ENCODE data around the gene NDUFA7. TPM values are rescaled to one million over a fixed set of nuclear protein-coding genes. Genes with fewer than 3 reads are reported as not detected.
"Not testable (repeated sequence)": the region's sequence is repeated elsewhere in the genome, so short reads cannot be mapped to it uniquely, and the experiment has no call there.

Gene NDUFA7
- total and polyA plus RNA-seq, 2 of the 13 experiments (the other 11 are each of a cell fraction or from before 2014, with no cell fraction given): 64.5 to 71.5 TPM

DNA sequence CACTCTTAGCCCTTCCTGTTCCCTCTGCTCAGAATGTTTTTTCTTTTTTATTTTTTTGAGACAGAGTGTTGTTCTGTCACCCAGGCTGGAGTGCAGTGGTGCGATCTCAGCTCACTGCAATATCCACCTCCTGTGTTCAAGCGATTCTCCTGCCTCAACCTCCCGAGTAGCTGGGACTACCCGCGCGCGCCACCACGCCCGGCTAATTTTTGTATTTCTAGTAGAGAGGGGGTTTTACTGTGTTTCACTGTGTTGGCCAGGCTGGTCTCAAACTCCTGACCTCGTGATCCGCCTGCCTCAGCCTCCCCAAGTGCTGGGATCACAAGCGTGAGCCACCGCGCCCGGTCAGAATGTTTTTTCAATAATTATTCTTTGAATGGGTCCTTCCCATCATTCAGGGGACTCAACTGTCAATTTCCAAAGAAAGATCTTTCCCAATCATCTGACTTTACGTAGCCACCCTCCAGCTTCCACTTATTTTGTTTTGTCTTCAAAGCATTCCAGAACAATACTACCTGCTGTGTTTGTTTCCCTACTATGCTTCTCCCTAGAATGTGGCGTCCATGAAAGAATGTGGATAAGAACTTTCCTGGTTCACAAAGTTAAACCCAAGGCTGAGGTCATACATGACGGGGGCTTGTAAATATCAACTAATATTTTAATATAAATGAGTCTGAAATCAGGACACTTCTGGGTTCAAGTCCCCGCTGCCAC lies 1.2 kb downstream of the NDUFA7 start:
- peak overlapping the region; percentile 88 for H3K27ac ChIP-seq (ENCODE audit: extremely low read length, insufficient read depth, low read length)
- WGBS (ENCODE audit: low lambda C conversion rate): 70% methylated on average over 19 of the region's 19 CpGs
- no peak for ATAC-seq
- BruUV-seq (replicated peaks): TSS peak; percentile 83
- no peak overlapping the region for H2AFZ ChIP-seq (ENCODE audit: low read length)
- ChIA-PET POLR2A (interaction anchor here (0.6 to 6.5 kb wide), 13 partner anchors 8 to 103 kb away, joined by 3 to 39 read pairs (median 6); partner anchors contain the start of genes CD320 and RAB11B), CTCF (ENCODE audit: low intra/inter-chr PET ratio, low total read pairs) (no interaction called here)
- H3K4me1 ChIP-seq (ENCODE audit: insufficient read depth, low read length): peaks cover 36% of the 10 kb centered on the region
- TF ChIP-seq ZBTB33 (CRISPR knock-in tag; IDR thresholded peaks at IDR 0.05): peak; percentile 39; the same call in 1 of the 2 replicates
- peak; percentile 71; the same call in 1 of the 2 replicates for TF ChIP-seq ZBTB38 (CRISPR knock-in tag; IDR thresholded peaks at IDR 0.05)
- TF ChIP-seq SETDB1 (CRISPR knock-in tag; IDR thresholded peaks at IDR 0.05; ENCODE audit: borderline replicate concordance): no peak
- in situ Hi-C loops (cut with HindIII; ENCODE audit: extremely low pct_ligation_motif_present, low pct_unique_long_range_greater_than_20kb): no loop called here
- peak overlapping the region; percentile 99 for H3K9ac ChIP-seq (ENCODE audit: insufficient read depth, low read depth, low read length)
- peaks cover 3 to 21% of the 10 kb centered on the region in 2 experiments; a peak in 4 of 5 replicates for H3K36me3 ChIP-seq (replicated peaks in 1 of 2; ENCODE audit: control insufficient read depth in 1 of 2, insufficient read depth in 2 of 2, low read length in 2 of 2)
- FAIRE-seq: no peak
- H3K27me3 ChIP-seq (ENCODE audit: control insufficient read depth in 1 of 2, insufficient read depth in 2 of 2, low read length in 2 of 2): no peaks in the 10 kb centered on the region; a peak in 1 of 5 replicates
- peak overlapping the region; percentile 69 to 97 (median 82) for H3K4me3 ChIP-seq (replicated peaks in 1 of 3; ENCODE audit: insufficient read depth in 1 of 3, low read depth in 2 of 3, low read length in 3 of 3)
- peak overlapping the region; percentile 73 for H3K4me2 ChIP-seq (ENCODE audit: low read depth, low read length)
- H3K79me2 ChIP-seq (ENCODE audit: insufficient read depth, low read length): peaks cover 34% of the 10 kb centered on the region
- no peaks in the 10 kb centered on the region for H3K9me3 ChIP-seq (ENCODE audit: low read length)
- intact Hi-C loops (cut with micrococcal nuclease; ENCODE audit: unreplicated experiment): no loop called here
- peak; percentile 31 for DNase-seq (ENCODE audit: low spot score)
- peaks cover 19% of the 10 kb centered on the region for H4K20me1 ChIP-seq (ENCODE audit: insufficient read depth, low read length)

GRCh38 chr19:8318835-8319234 lies 2.3 kb downstream of the NDUFA7 start:
- H3K4me3 ChIP-seq (replicated peaks in 1 of 3; ENCODE audit: insufficient read depth in 1 of 3, low read depth in 2 of 3, low read length in 3 of 3); FAIRE-seq; in situ Hi-C loops (cut with HindIII; ENCODE audit: extremely low pct_ligation_motif_present, low pct_unique_long_range_greater_than_20kb): not testable (repeated sequence)

More at GRCh38 chr19:8318835-8319234, 2.3 kb downstream of the NDUFA7 start:
- peaks cover 33% of the 10 kb centered on the region for H3K4me1 ChIP-seq (ENCODE audit: insufficient read depth, low read length)
- H3K27me3 ChIP-seq (ENCODE audit: control insufficient read depth in 1 of 2, insufficient read depth in 2 of 2, low read length in 2 of 2); H3K27ac ChIP-seq (ENCODE audit: extremely low read length, insufficient read depth, low read length); H3K9me3 ChIP-seq (ENCODE audit: low read length); H2AFZ ChIP-seq (ENCODE audit: low read length); H3K9ac ChIP-seq (ENCODE audit: insufficient read depth, low read depth, low read length); intact Hi-C loops (cut with micrococcal nuclease; ENCODE audit: unreplicated experiment); BruUV-seq (replicated peaks); H3K4me2 ChIP-seq (ENCODE audit: low read depth, low read length); CTCF ChIA-PET (ENCODE audit: low intra/inter-chr PET ratio, low total read pairs); DNase-seq (ENCODE audit: low spot score); ATAC-seq: not testable (repeated sequence)
- H3K36me3 ChIP-seq (replicated peaks in 1 of 2; ENCODE audit: control insufficient read depth in 1 of 2, insufficient read depth in 2 of 2, low read length in 2 of 2): peaks cover 3 to 24% of the 10 kb centered on the region in 2 experiments; a peak in 4 of 5 replicates
- TF ChIP-seq ZBTB33 (CRISPR knock-in tag; IDR thresholded peaks at IDR 0.05) (0 out of 2 replicates have a peak, but pooled peaks have one; percentile 40), STAG1 (CRISPR knock-in tag; IDR thresholded peaks at IDR 0.05) (peak; percentile 11), CTCF (CRISPR knock-in tag; IDR thresholded peaks at IDR 0.05) (0 out of 2 replicates have a peak, but pooled peaks have one; percentile 17), ZNF460 (CRISPR knock-in tag; IDR thresholded peaks at IDR 0.05; ENCODE audit: borderline replicate concordance) (peak; percentile 40; the same call in 1 of the 2 replicates)
- peaks cover 34% of the 10 kb centered on the region for H3K79me2 ChIP-seq (ENCODE audit: insufficient read depth, low read length)
- WGBS (ENCODE audit: low lambda C conversion rate): 87% methylated on average over 9 of the region's 9 CpGs
- H4K20me1 ChIP-seq (ENCODE audit: insufficient read depth, low read length): peaks cover 19% of the 10 kb centered on the region
- POLR2A ChIA-PET: interaction anchor here (0.6 to 6.5 kb wide), 3 partner anchors 12 to 62 kb away, joined by 4 to 39 read pairs (median 10); partner anchors contain the start of gene CD320

All from HepG2 (cell line).